NCI-H1105 treated with DMSO at 0.1 percent for 48 hours (cell line): ENCODE data around the gene ADRB2.

Experiments
- DNase-seq: peaks from one replicate; lab custom pipeline; 2025; lab: John Stamatoyannopoulos, UW

ADRB2 gene

GRCh38 chr5:148805326-148806290 is 20.8 kb upstream of the ADRB2 start:
- DNase-seq, result no peak

GRCh38 chr5:148806520-148806931 is 19.9 kb upstream of the ADRB2 start:
- no peak for DNase-seq

- no peak for DNase-seq
Measured at GRCh38 chr5:148807851-148808250, 18.6 kb upstream of the ADRB2 start.

- DNase-seq, result no peak
Measured at GRCh38 chr5:148808864-148809642, 17.4 kb upstream of the ADRB2 start.

- no peak for DNase-seq
Measured at GRCh38 chr5:148809781-148810524, 16.5 kb upstream of the ADRB2 start.

- DNase-seq, result no peak
Measured at GRCh38 chr5:148810823-148811222, 15.6 kb upstream of the ADRB2 start.

GRCh38 chr5:148811756-148812155 is 14.7 kb upstream of the ADRB2 start:
- no peak for DNase-seq

- no peak for DNase-seq
Measured at GRCh38 chr5:148815086-148815485, 11.3 kb upstream of the ADRB2 start.

GRCh38 chr5:148815578-148815977 is 10.8 kb upstream of the ADRB2 start:
- no peak for DNase-seq

GRCh38 chr5:148816357-148816756 is 10.1 kb upstream of the ADRB2 start:
- DNase-seq, result no peak

GRCh38 chr5:148816782-148817181 is 9.6 kb upstream of the ADRB2 start:
- DNase-seq, result no peak

GRCh38 chr5:148817606-148818005 is 8.8 kb upstream of the ADRB2 start:
- no peak for DNase-seq

GRCh38 chr5:148820461-148821395 is 5.7 kb upstream of the ADRB2 start:
- DNase-seq, result peak; percentile 9

- DNase-seq, result no peak
Measured at GRCh38 chr5:148823871-148824270, 2.5 kb upstream of the ADRB2 start.

- no peak for DNase-seq
Measured at GRCh38 chr5:148825716-148826052, 727 bp upstream of the ADRB2 start.

- DNase-seq, result no peak
Measured at GRCh38 chr5:148826739-148827070, 294 bp downstream of the ADRB2 start.

- DNase-seq, result no peak
Measured at GRCh38 chr5:148827723-148828122, 1.3 kb downstream of the ADRB2 start.

GRCh38 chr5:148828511-148829247 is 2.3 kb downstream of the ADRB2 start:
- no peak for DNase-seq

GRCh38 chr5:148829248-148829594 is 2.8 kb downstream of the ADRB2 start:
- DNase-seq, result no peak

- DNase-seq, result no peak
Measured at GRCh38 chr5:148829734-148830133, 3.3 kb downstream of the ADRB2 start.

- no peak for DNase-seq
Measured at GRCh38 chr5:148830211-148830610, 3.8 kb downstream of the ADRB2 start.
